HAP-1 (cell line): ENCODE measurements around the gene PKD1.
"Not testable (repeated sequence)": the region's sequence is repeated elsewhere in the genome, so short reads cannot be mapped to it uniquely, and the experiment has no call there.

ENCODE experiments used
- DNase-seq, 2 experiments: peaks; one replicate each; pipeline ENCODE4 v3.0.0-alpha.2; 2016 to 2020; ENCODE audit warnings: low spot score in 2 of 2
- H3K27me3 ChIP-seq: fragments of 250-450 bp; sonication (Bioruptor Pico); 2 replicates; pipeline ENCODE4 v1.5.1; 2020; ENCODE audit warnings: low read depth, mild to moderate bottlenecking, moderate library complexity
- H3K36me3 ChIP-seq: fragments of 250-450 bp; sonication (Bioruptor Pico); replicated peaks from 2 replicates; pipeline ENCODE4 v1.5.1; 2020; ENCODE audit warnings: mild to moderate bottlenecking
- H3K4me1 ChIP-seq: fragments of 250-450 bp; sonication (Bioruptor Pico); 2 replicates; pipeline ENCODE4 v1.5.1; 2020; ENCODE audit warnings: mild to moderate bottlenecking
- H3K4me3 ChIP-seq: fragments of 250-450 bp; sonication (Bioruptor Pico); 2 replicates; pipeline ENCODE4 v1.5.1; 2020; ENCODE audit warnings: mild to moderate bottlenecking, moderate library complexity
- H3K9me3 ChIP-seq: fragments of 250-450 bp; sonication (Bioruptor Pico); 2 replicates; pipeline ENCODE4 v1.5.1; 2020; ENCODE audit warnings: mild to moderate bottlenecking, moderate library complexity
- in situ Hi-C: fragments of 300-500 bp; cut with MboI; formaldehyde crosslinking; loops from 3 replicates; pipeline ENCODE4 v1.14.3; 2020; ENCODE audit warnings: low sequenced_read_pairs, inconsistent platforms, mixed read lengths

The PKD1 gene

GRCh38 chr16:2135770-2136490 lies at the start of gene PKD1:
Gene PKD1 (minus strand): TSS chr16:2135898. CDS start chr16:2135689, 209 bp downstream.
- H3K4me1 ChIP-seq, H3K27me3 ChIP-seq, H3K9me3 ChIP-seq, in situ Hi-C loops, H3K36me3 ChIP-seq: not testable (repeated sequence)
- peak; percentile 65 to 98 for DNase-seq
- peak within 1 kb of the TSS; percentile 43 for H3K4me3 ChIP-seq

GRCh38 chr16:2184962-2185361 lies 49.3 kb upstream of the PKD1 start:
- no peaks in the 10 kb centered on the region for H3K4me1 ChIP-seq
- in situ Hi-C loops, result no loop called here

GRCh38 chr16:2184346-2184745 lies 48.6 kb upstream of the PKD1 start:
- Histone ChIP-seq H3K4me1 (no peaks in the 10 kb centered on the region), H3K27me3 (no peaks in the 10 kb centered on the region), H3K9me3 (no peaks in the 10 kb centered on the region), H3K4me3 (no peak overlapping the region), H3K36me3 (peaks cover 8% of the 10 kb centered on the region; the same call in 1 of the 2 replicates)
- DNase-seq, result no peak
- in situ Hi-C loops, result no loop called here

More at GRCh38 chr16:2184962-2185361, 49.3 kb upstream of the PKD1 start:
- Histone ChIP-seq H3K27me3 (no peaks in the 10 kb centered on the region), H3K36me3 (peaks cover 8% of the 10 kb centered on the region; the same call in 1 of the 2 replicates), H3K4me3 (no peak overlapping the region), H3K9me3 (no peaks in the 10 kb centered on the region)
- no peak for DNase-seq

GRCh38 chr16:2183671-2184070 lies 48.0 kb upstream of the PKD1 start:
- H3K36me3 ChIP-seq, result peaks cover 8% of the 10 kb centered on the region; the same call in 1 of the 2 replicates
- no peaks in the 10 kb centered on the region for H3K4me1 ChIP-seq
- in situ Hi-C loops, result no loop called here

GRCh38 chr16:2181952-2182351 lies 46.3 kb upstream of the PKD1 start:
- DNase-seq, result no peak
- in situ Hi-C loops, result no loop called here
- no peaks in the 10 kb centered on the region for H3K4me1 ChIP-seq

More at GRCh38 chr16:2183671-2184070, 48.0 kb upstream of the PKD1 start:
- Histone ChIP-seq H3K9me3 (no peaks in the 10 kb centered on the region), H3K27me3 (no peaks in the 10 kb centered on the region), H3K4me3 (no peak overlapping the region)
- DNase-seq, result no peak

GRCh38 chr16:2180962-2181923 lies 45.5 kb upstream of the PKD1 start:
- no peaks in the 10 kb centered on the region for H3K27me3 ChIP-seq
- no peak overlapping the region for H3K4me3 ChIP-seq
- H3K4me1 ChIP-seq, result no peaks in the 10 kb centered on the region
- peak in 1 of 2 experiments; percentile 49 for DNase-seq
- in situ Hi-C loops, result no loop called here
- peaks cover 17% of the 10 kb centered on the region for H3K36me3 ChIP-seq
- no peaks in the 10 kb centered on the region for H3K9me3 ChIP-seq

More at GRCh38 chr16:2181952-2182351, 46.3 kb upstream of the PKD1 start:
- Histone ChIP-seq H3K9me3 (no peaks in the 10 kb centered on the region), H3K36me3 (peaks cover 16% of the 10 kb centered on the region), H3K27me3 (no peaks in the 10 kb centered on the region), H3K4me3 (no peak overlapping the region)

GRCh38 chr16:2180461-2180860 lies 44.8 kb upstream of the PKD1 start:
- DNase-seq, result no peak
- H3K27me3 ChIP-seq, result no peaks in the 10 kb centered on the region

GRCh38 chr16:2179576-2179975 lies 43.9 kb upstream of the PKD1 start:
- peaks cover 34% of the 10 kb centered on the region for H3K36me3 ChIP-seq
- H3K9me3 ChIP-seq, result no peaks in the 10 kb centered on the region
- H3K4me1 ChIP-seq, result no peaks in the 10 kb centered on the region
- no peaks in the 10 kb centered on the region for H3K27me3 ChIP-seq
- DNase-seq, result no peak
- no peak overlapping the region for H3K4me3 ChIP-seq
- in situ Hi-C loops, result no loop called here

More at GRCh38 chr16:2180461-2180860, 44.8 kb upstream of the PKD1 start:
- H3K9me3 ChIP-seq, result no peaks in the 10 kb centered on the region
- H3K4me3 ChIP-seq, result no peak overlapping the region
- peaks cover 25% of the 10 kb centered on the region for H3K36me3 ChIP-seq
- H3K4me1 ChIP-seq, result no peaks in the 10 kb centered on the region
- in situ Hi-C loops, result no loop called here

- in situ Hi-C loops, result no loop called here
- peaks cover 39% of the 10 kb centered on the region for H3K36me3 ChIP-seq
- no peak overlapping the region for H3K4me3 ChIP-seq
Observed at GRCh38 chr16:2179107-2179501, 43.4 kb upstream of the PKD1 start.

GRCh38 chr16:2178321-2179106 lies 42.8 kb upstream of the PKD1 start:
- DNase-seq, result no peak
- Histone ChIP-seq H3K9me3 (no peaks in the 10 kb centered on the region), H3K4me1 (no peaks in the 10 kb centered on the region), H3K4me3 (no peak overlapping the region), H3K27me3 (no peaks in the 10 kb centered on the region), H3K36me3 (peaks cover 41% of the 10 kb centered on the region)
- in situ Hi-C loops, result no loop called here

More at GRCh38 chr16:2179107-2179501, 43.4 kb upstream of the PKD1 start:
- no peaks in the 10 kb centered on the region for H3K9me3 ChIP-seq
- DNase-seq, result no peak
- H3K27me3 ChIP-seq, result no peaks in the 10 kb centered on the region
- no peaks in the 10 kb centered on the region for H3K4me1 ChIP-seq

GRCh38 chr16:2177561-2177960 lies 41.9 kb upstream of the PKD1 start:
- H3K4me3 ChIP-seq, result no peak overlapping the region
- H3K9me3 ChIP-seq, result no peaks in the 10 kb centered on the region
- DNase-seq, result no peak
- no peaks in the 10 kb centered on the region for H3K4me1 ChIP-seq
- H3K27me3 ChIP-seq, result no peaks in the 10 kb centered on the region
- peaks cover 43% of the 10 kb centered on the region for H3K36me3 ChIP-seq
- in situ Hi-C loops, result no loop called here

GRCh38 chr16:2177101-2177500 lies 41.4 kb upstream of the PKD1 start:
- Histone ChIP-seq H3K4me1 (no peaks in the 10 kb centered on the region), H3K36me3 (peaks cover 40% of the 10 kb centered on the region), H3K9me3 (no peaks in the 10 kb centered on the region), H3K27me3 (no peaks in the 10 kb centered on the region), H3K4me3 (no peak overlapping the region)
- in situ Hi-C loops, result no loop called here
- DNase-seq, result no peak

- no peaks in the 10 kb centered on the region for H3K9me3 ChIP-seq
- H3K4me1 ChIP-seq, result no peaks in the 10 kb centered on the region
- in situ Hi-C loops, result no loop called here
- no peak for DNase-seq
- peaks cover 43% of the 10 kb centered on the region for H3K36me3 ChIP-seq
- H3K27me3 ChIP-seq, result no peaks in the 10 kb centered on the region
- no peak overlapping the region for H3K4me3 ChIP-seq
Observed at GRCh38 chr16:2176047-2176446, 40.3 kb upstream of the PKD1 start.
